Measurements from ENCODE around the gene WNT10A.

WNT10A gene

DNA sequence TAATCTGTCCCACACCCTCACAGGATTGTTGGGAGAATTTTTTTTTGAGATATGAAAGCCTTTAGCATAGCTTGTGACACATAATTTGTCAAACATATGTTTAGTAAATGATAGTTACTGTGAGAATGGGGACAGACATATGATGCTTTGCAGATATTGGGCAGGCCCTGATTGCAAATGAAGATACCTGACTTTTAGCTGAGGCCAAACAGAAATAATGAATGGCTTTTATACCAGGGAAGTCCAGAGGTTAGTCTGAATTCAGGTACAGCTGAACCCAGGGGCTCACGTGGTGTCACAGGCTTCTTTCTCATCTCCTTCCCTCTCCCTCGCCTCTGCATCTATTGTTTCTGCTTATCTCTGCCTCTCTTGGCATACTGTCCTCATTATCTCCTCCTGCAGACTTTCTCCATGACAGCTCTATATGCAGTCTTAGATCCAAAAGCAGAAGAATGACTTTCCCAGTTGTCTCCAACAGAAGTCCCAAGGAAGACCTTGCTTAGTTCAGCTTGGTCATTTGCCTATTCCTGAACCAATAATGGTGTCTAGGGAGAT lies 4.9 kb upstream of the WNT10A start:
- no peak for DNase-seq (ENCODE audit: extremely low spot score, insufficient read length, low read depth)
- FAIRE-seq, result no peak

DNA sequence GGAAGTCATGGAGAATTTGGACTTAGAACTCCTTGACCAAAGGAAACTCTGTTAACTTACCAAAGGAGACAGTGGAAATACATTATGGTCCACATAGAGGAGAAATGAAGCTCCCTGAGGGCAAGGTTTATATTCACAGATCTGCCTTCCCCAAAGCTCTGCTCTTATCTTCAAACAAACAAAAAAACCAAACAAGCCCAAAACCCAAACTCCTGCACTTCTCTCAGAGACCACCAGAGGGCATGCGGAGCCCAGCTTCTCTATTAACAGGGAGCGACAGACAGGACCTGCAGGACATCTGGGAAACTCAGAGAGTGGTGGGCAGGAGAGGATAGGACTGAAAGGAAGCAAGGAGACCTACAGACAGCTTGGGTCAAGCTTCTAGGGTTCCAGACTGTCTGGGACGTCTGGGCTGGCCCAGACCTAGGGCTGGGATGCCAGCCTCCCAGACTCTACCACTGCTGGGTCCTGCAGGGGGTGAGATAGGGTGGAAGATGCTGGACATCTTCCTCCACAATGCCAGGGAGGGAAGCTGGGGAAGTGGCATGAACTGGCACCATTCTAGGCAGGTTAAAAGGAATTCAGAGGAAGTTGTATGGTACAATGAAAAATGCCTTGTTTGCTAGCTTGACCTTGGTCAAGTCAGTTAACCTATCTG lies 4.0 kb upstream of the WNT10A start:
- peak; percentile 86 for FAIRE-seq
- DNase-seq (ENCODE audit: extremely low spot score, insufficient read length, low read depth), result no peak

DNA sequence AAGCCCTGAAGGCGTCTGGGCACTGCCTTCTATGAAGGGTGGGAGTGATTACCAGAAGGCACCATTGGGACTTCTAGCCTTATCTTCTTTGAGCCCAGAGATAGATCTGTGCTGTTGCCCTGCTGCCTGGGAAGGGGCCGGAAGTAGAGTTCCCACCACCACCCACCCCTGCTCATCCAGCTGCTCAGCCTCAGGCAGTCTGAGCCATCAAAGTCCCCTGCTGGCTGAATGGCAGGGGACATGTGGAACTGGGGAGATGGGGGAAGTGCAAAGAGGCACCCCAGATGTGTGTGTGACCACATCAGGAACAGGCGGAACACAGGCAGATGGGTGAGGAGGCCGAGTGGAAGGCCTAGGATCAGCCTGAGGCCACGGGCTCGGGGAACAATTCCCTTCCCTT lies 3.3 kb upstream of the WNT10A start:
- no peak for DNase-seq (ENCODE audit: extremely low spot score, insufficient read length, low read depth)
- FAIRE-seq, result no peak

DNA sequence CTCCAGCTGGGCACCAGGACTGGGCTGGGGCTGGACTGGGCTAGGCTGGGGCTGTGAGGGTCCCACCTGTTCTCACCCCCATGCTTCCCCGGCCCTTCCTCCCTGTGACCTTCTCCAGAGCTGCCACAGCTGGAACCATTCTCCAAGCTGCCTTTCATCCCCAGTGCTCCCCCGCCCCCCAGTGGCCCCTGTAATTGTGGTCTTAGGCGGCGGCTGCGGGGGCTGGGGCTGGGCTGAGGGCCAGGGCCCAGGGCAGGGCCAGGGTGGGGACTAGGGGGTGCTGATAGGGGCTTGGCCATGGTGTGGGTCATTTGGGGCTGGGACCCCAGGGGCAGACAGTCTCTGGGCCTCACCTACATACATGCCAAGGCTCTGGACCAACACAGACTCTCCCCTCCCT lies 2.8 kb upstream of the WNT10A start:
- no peak for FAIRE-seq

DNA sequence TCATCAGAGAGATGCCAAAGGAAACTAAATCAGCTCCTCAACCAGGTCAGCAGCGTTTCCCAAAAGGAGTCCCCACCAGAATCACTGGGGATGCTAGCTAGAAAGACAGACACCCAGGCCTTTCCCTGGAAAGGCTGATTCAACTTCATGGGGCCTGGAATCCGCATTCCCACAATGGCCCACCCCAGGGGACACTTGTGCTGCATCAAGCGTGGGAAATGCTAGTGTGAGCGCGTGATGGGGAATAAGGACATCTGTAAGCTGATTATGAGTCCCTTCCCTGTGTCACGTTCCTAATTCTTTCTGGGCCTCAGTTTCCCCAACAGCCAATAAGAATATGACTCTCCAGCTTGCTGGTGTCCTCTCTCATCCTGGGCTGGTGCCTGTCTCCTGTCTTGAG lies 2.2 kb upstream of the WNT10A start:
- DNase-seq (ENCODE audit: extremely low spot score, insufficient read length, low read depth) (no peak), FAIRE-seq (no peak)

More for the DNA sequence above, 2.8 kb upstream of the WNT10A start:
- DNase-seq (ENCODE audit: extremely low spot score, insufficient read length, low read depth), result no peak

DNA sequence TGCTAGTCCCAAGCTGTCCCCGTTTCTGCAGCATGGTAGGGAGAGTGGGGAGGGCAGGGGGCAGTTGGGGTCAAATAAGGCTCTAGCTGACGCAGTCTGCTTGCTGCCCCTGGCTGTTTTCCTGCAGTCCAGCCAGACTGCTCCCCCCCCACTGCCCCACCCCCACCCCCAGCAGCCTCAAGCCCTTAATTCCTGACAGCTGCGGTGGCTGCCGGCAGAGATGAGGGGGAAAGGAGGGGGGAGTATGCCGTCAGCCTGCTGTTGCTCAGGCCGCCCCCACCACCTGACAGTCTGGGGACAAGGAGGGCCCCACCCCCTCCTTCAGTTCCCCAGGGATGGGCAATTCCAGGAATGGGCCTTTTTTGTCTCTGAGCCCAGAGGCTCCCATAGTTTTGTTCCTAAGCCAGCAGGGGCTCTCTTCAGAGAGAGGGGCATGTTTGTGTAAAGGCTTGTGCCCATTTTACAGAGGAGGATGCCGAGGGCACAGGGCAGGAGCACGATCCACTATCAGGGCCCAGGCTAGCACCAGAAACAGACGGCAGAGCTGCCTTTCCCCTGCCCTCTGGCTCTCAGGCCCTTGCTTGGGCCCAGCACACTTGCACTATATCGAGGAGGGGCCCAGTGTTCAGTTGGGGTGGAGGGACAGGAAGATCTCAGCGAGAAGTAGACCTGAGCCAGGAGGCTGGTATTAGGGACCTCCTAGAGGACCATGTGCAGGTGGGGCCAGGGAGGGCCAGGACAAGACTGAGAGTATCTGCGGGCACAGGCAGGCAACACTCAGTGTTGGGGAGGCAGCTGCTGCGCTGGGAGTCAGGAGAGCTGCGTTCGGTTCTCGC lies 1.5 kb upstream of the WNT10A start:
- FAIRE-seq (no peak), DNase-seq (ENCODE audit: extremely low spot score, insufficient read length, low read depth) (no peak)

DNA sequence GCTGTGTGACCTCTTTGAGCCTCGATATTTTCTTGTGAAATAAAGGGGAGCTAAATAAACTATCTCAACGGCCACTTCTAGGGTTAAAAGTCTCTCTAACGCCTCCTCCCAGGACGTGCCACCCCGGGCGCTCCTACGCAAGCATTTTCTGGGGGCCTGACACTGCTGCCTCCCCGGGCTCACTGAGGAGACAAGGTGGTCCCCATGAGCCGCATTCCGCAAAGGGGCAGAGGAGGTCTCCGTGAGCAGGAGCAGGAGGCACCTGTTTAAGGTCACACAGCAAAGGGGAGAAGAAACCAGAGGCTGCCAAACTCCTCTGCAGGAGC lies 913 bp upstream of the WNT10A start:
- DNase-seq (ENCODE audit: extremely low spot score, insufficient read length, low read depth) (no peak), FAIRE-seq (no peak)

DNA sequence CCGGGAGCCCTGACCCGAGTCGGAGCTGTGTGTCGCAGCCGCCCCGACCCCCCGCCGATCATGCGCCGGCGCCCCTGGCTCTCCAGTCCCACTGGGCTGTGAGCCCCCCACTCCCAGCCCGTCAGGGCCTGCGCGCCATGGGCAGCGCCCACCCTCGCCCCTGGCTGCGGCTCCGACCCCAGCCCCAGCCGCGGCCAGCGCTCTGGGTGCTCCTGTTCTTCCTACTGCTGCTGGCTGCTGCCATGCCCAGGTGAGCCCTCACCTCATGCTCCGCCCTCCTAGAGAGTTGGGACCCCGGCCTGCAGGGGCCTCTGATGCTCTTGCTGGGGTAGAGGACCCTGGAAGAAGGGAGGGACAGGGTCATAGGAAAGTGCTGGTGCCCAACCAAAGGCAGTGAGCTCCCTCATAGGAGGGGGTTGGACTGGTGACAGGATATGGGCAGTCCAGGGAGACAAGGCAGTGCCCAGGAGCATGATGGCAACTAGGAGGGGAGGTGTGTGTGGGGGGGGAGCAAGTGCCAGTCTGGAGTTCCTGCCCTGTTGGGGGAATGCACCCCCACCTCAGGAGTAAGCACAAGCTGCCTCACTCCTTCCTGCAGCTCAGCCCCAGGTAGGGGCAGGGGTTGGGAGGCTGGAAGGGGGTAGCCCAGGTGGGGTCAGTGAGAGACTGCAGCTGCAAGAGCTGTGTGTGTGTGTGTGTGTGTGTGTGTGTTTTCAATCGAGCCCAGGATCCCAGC lies 375 bp downstream of the WNT10A start:
- peak; percentile 5 for FAIRE-seq
- no peak for DNase-seq (ENCODE audit: extremely low spot score, insufficient read length, low read depth)

DNA sequence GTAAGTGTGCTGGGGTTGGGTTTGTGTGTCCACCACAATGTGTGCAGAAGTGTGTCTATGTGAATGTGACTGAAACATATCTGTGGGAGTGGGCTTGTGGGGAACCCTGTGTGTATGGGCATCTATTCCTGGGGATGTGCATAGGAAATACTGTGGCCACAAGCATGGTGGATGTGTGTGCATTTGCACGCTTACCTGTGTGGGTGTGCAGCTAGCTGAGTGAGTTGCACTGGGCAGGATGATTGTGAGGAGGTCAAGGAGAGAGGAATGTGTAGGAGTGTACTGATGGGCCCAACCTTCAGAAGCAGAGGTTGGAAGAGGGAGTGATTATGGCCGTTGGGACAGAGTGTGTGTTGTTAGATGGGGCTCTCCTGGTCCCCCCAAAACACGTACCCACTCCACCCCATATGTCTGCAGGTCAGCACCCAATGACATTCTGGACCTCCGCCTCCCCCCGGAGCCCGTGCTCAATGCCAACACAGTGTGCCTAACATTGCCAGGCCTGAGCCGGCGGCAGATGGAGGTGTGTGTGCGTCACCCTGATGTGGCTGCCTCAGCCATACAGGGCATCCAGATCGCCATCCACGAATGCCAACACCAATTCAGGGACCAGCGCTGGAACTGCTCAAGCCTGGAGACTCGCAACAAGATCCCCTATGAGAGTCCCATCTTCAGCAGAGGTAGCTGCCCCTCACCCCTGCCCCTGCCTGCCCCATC lies 1.2 kb downstream of the WNT10A start:
- peak; percentile 38 for FAIRE-seq

DNA sequence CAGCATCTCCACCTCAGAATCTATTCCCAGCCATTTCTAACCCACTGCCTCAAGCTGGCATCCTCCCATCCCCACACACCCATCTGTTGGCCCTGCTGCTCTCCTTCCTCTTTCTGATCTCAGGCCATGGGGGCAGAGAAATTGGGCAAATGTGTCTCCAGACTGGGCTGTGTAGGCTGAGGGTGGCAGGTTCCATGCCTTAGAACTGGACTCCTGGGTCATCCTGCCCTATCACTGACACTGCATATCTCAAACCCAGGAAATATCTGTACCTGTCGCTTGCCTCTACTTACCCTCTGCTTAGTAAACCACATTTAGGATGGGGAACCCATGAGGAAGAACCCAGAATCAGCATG lies 1.8 kb downstream of the WNT10A start:
- FAIRE-seq (no peak), DNase-seq (ENCODE audit: extremely low spot score, insufficient read length, low read depth) (no peak)

More for the DNA sequence above, 1.2 kb downstream of the WNT10A start:
- DNase-seq (ENCODE audit: extremely low spot score, insufficient read length, low read depth), result no peak

DNA sequence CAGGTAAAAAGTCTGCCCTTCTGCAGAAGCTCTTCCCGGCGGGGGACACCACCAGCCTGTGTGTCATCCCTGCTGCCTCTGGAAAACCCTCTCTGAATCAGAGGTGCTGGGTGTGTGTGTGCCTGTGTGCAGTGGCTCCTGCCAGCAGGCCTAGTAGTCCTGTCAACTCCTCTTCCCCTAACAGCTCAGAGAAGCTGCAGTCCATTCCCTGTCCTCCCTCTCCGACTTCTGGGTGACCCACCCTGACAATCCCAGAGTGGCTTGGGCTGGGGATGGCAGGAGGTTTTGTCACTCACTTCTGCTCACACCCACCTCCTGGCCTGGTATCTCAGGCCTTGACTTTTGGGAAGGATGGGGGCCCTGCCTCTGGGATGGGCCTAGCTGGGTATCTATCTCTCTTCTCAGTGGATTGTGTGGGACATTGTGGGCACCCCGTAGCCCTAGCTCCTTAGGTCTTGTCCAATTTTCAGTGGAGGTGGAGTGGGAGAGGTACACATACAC lies 2.3 kb downstream of the WNT10A start:
- no peak for FAIRE-seq

DNA sequence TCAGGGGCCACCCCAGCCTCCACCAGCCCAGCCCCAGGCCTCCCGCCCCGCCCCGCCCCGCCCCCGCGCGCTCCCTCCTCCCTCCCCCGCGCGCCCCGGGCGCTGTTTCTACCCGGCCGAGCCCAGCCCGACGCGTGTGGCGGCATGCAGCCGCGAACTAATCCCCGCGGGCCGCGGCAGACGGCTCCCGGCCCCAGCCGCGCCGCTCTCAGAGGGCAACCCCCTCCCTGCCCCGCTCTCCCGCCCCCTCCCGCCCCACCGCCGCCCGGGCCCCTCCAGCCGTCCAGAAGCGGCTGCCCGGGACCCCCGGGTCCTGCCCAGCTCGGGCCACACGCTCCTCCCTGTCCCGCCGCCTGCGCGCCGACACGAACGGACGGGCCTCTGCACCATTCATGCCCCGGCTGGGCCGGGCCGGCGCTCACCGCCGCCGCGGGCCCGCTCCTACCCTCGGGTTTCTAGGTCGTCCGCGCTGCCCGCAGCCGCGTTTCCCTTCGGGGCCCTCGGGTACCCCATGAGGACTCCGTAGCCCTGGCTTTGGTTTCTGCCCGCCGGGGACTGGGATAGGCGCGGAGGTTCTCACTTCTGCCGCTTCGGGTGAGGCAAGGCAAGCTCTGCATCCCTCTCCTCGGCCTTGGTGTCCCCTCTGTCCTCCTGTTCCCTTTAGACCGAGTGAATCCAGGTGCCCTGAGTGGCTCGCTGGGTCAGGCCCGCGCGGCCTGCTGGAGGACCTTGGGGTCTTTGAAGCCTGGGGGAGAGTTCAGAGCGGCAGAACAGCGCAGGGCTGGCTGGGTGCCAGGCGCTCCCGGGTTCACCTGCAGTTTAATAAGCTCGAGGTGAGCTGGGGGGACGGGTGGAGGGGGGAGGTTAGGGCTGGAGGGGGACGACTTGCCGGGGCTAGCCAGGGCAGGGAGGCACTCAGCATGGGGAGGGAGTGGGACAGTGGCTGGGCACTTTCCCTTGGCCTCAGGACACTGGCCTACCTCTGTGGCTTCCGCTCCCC lies 3.1 kb downstream of the WNT10A start:
- FAIRE-seq (no peak), DNase-seq (ENCODE audit: extremely low spot score, insufficient read length, low read depth) (no peak)

More for the DNA sequence above, 2.3 kb downstream of the WNT10A start:
- no peak for DNase-seq (ENCODE audit: extremely low spot score, insufficient read length, low read depth)

DNA sequence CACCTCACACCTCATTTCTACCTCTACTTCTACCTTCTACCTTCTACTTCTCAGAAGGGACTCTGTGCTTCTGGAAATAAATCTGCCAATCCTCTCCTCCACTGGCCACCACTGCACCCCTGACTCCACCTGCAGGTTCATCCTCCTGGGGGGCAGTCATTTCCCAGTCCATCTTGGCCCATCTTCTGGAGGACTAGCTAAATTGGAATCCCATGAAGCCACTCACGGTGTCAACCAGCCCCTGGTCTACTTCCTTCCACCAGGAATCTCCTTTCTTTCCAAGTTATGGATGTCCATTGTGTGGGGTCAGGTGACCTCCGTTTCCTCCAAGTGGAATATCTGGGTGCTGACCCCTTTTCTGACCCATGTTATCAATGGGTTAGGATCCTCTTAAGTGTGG lies 3.9 kb downstream of the WNT10A start:
- DNase-seq (ENCODE audit: extremely low spot score, insufficient read length, low read depth) (no peak), FAIRE-seq (no peak)

DNA sequence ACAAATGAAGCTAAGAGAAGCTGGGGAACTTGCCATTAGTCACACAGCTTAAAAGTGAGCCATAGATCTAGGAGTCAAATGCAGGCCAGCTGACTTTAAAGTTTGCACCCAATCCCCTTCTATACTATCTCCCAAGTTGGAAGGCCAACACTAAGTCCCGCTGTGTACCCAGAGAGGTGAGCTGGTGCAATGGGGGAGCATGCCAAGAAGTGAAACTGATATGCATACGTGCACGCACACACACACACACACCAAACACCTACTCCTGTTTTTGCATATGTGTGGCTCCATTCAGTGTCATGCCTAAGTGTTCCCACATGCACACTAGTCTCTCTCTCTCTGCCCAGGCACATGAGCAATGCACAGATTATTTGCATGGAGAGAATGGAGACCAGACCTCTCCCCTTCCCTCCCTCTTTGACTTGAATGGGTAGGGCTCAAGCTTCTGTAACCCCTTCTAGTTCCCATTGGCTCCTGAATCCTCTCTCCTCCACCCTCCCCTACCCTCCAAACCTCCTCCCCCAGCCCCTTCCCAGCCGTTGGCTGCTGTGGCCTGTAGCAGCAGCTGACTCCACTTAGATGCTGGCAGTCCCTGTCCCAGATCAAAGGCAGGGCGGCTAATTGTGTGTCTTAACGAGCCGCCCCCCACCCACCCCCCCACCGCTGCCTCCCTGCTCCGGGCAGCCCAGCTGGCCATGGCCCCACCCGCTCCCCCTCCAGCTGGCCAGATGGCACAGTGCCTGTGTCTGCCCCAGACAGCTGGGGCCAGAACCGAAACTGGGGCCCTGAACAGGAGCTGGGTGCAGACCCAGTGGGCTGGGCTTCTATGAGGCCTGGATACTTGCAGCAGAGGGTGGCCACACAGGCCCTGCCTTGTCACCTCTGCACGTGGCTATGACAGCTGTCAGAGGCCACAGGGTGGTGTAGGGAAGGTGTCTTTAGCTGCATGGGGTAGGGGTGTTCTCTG lies 5.6 kb downstream of the WNT10A start:
- peak; percentile 97 for FAIRE-seq
- no peak for DNase-seq (ENCODE audit: extremely low spot score, insufficient read length, low read depth)

DNA sequence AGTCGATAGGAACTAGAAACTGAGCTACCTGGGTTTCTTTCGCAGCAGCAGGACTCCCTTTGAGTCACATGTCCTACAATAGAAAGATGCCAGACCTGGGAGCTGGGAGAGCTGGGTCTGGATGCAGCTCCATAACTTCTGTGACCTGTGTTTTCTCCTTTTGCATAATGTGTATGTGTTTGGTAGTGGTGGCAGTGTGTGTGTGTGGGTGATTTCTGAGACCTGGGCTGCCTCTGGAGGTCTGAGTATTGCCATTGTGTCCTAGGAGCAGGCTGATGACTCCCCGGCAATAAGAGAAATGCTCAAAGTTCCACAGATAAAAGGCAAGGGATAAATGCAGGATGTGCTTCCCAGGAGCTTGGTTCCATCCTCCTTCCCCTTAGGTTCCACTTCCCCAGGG lies 6.4 kb downstream of the WNT10A start:
- FAIRE-seq, result no peak

DNA sequence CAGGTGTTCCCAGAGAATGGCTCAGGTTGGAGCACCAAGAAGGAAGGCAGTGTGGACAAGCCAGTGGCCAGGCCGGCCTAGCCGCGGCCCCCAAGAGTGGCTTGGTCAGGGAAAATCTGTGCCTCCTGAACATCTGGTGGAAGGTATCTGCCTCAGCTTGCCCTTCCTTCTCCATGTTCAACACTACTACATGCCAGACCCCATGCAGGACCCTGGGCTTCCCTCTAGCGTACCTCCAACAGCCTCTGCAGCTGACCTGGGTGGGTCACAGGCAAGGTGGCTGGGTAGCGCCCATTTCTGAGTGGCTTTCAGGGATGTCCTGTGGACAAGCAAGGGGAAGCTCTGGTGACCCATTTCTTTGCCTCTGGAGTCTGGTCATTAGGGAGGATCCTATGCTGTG lies 7.7 kb downstream of the WNT10A start:
- no peak for FAIRE-seq
- DNase-seq (ENCODE audit: extremely low spot score, insufficient read length, low read depth), result no peak

More for the DNA sequence above, 6.4 kb downstream of the WNT10A start:
- no peak for DNase-seq (ENCODE audit: extremely low spot score, insufficient read length, low read depth)

DNA sequence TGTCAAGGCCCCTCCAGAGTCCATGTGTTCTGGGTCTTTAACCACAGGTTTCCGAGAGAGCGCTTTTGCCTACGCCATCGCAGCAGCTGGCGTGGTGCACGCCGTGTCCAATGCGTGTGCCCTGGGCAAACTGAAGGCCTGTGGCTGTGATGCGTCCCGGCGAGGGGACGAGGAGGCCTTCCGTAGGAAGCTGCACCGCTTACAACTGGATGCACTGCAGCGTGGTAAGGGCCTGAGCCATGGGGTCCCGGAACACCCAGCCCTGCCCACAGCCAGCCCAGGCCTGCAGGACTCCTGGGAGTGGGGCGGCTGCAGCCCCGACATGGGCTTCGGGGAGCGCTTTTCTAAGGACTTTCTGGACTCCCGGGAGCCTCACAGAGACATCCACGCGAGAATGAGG lies 9.3 kb downstream of the WNT10A start:
- DNase-seq (ENCODE audit: extremely low spot score, insufficient read length, low read depth) (no peak), FAIRE-seq (no peak)

DNA sequence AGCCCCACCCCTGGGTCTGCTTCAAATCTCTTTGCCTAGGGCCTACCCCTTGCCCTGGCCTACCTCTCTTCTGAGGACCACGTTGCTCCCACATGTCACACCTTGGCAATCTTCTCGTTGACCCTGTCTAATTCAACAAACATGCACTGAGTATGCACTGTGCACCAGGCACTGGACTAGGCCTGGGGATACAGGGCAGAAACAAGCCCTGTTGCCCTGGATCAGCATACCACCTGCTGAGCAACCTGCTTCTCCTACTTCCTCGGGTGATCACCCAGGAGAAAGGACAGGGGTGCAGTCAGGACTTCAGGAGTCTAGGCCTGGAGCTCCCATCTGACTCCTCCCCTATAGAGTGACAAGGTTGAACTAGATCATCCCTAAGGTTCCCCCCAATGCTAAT lies 9.7 kb downstream of the WNT10A start:
- FAIRE-seq, result no peak
- no peak for DNase-seq (ENCODE audit: extremely low spot score, insufficient read length, low read depth)
